Activated CD8-positive, alpha-beta memory T cell treated with anti-CD3 and anti-CD28 coated beads, Interleukin-2, amount 50 U/mL, for 1 hour (primary cell): ENCODE results near the gene FDX1.
"Not testable (repeated sequence)": the region's sequence is repeated elsewhere in the genome, so short reads cannot be mapped to it uniquely, and the experiment has no call there.

ENCODE experiments used
- DNase-seq: peaks from one replicate; pipeline ENCODE4 v3.0.0-alpha.2; 2020; ENCODE audit errors: extremely low read depth

FDX1 gene

DNA sequence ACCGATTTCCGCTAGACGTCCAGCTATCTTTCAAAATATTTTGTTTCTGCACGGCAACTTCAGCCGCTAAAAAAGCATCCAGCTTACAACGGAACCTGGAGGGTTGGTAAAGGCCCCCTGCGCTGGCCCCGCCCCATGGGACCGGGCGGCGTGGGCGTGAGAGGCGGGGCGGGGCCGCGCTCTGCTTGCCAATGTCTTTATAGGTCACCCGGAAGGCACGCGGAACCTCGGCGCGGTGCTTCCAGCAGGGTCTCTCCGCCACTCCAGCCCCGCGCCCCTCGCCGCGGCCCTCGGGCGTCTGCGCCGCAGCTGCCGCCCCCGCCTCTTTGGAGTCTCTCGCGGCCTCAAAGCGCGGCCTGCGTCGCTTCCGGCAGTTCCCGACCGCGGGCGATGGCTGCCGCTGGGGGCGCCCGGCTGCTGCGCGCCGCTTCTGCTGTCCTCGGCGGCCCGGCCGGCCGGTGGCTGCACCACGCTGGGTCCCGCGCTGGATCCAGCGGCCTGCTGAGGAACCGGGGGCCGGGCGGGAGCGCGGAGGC lies at the start of gene FDX1:
Gene FDX1 (plus strand): TSS at position 218 of the 536 bp plus-strand sequence. CDS start 173 bp downstream, at position 391.
- peak; percentile 56 for DNase-seq

- DNase-seq: no peak
Observed at GRCh38 chr11:110380836-110381622, 48.7 kb upstream of the FDX1 start.

DNA sequence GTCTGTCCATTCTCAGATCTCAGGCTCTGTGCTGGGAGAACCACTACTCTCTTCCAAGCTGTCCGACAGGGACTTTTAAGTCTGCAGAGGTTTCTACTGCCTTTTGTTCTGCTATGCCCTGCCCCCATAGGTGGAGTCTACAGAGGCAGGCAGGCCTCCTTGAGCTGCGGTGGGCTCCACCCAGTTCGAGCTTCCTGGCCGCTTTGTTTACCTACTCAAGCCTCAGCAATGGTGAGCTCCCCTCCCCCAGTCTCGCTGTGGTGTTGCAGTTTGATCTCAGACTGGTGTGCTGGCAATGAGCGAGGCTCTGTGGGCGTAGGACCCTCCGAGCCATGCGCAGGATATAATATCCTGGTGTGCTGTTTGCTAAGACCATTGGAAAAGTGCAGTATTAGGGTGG lies 41.5 kb upstream of the FDX1 start:
- DNase-seq: not testable (repeated sequence)

- no peak for DNase-seq
Observed at GRCh38 chr11:110389965-110390364, 39.8 kb upstream of the FDX1 start.

DNA sequence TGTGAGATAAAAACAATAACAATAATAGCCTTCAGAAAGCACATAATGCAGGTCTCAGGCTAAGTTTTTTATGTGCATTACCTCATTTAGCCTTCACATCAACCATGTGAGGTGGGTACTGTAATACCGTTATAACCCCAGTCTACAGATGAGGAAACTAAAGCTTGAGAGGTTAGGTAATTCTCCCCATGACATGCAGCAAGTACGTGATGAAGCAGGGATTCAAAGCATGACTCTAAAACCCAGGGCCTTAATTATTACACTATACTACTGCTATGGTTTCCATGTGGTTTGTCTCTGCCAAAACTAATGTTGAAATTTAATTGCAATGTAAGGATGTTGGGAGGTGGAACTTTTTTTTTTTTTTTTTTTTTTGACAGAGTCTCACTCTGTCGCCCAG lies 37.7 kb upstream of the FDX1 start:
- no peak for DNase-seq

DNA sequence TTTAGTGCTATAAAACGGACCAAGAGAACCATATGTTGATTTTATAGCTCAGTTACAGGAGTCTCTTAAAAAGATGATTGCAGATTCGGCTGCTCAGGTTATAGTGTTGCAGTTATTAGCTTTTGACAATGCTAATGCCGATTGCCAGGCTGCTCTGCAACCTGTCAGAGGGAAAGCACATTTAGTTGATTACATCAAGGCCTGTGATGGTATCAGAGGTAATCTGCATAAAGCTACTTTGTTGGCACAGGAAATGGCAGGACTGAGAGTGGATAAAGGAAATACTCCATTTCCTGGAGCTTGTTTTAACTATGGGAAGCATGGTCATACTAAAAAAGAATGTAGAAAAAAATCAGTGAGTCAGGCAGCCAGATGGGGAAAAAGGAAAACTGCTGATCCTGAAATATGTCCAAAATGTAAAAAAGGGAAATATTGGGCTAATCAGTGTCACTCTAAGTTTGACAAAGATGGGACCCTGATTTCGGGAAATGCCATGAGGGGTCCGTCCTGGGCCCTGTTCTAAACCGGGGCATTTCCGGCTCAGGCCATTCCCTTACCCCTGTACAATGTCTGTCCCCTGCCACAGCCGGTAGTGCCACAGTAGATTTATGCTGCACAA lies 32.0 kb upstream of the FDX1 start:
- not testable (repeated sequence) for DNase-seq

- not testable (repeated sequence) for DNase-seq
Observed at GRCh38 chr11:110403585-110403984, 26.2 kb upstream of the FDX1 start.

GRCh38 chr11:110405636-110406035 lies 24.1 kb upstream of the FDX1 start:
- DNase-seq: not testable (repeated sequence)

DNA sequence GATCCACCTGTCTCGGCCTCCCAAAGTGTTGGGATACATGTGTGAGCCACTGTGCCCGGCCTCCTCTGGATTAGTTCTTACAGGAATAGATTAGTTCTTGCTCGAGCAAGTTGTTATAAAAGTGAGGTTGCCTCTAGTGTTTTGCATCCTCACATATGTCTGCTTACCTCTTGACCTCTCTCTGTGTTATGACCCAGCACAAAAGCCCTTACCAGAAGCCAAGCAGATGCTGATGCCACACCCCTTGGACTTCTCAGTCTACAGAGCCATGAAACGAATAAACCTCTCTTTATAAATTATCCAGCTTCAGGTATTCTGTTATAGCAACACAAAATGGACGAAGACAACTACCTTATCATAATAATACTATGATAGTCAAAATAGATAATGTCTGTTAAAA lies 22.4 kb upstream of the FDX1 start:
- no peak for DNase-seq

GRCh38 chr11:110409174-110409573 lies 20.6 kb upstream of the FDX1 start:
- no peak for DNase-seq

GRCh38 chr11:110410651-110411050 lies 19.1 kb upstream of the FDX1 start:
- no peak for DNase-seq

DNA sequence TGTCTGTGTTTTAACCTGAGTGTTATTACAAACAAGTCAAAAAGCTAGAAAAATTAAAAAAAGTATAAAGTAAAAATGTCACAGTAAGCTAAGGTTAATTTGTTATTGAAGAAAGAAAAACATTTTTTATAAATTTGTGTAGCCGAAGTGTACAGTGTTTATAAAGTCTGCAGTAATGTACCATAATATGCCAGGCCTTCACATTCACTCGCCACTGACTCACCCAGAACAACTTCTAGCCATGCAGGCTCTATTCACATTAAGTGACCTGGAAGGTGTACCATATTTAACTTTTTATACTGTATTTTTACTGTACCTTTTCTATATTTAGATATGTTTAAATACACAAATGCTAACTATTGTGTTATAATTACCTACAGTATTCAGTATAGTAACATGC lies 14.7 kb upstream of the FDX1 start:
- no peak for DNase-seq

- not testable (repeated sequence) for DNase-seq
Observed at GRCh38 chr11:110421658-110422057, 8.1 kb upstream of the FDX1 start.

- DNase-seq: no peak
Observed at GRCh38 chr11:110422306-110422905, 7.3 kb upstream of the FDX1 start.

DNA sequence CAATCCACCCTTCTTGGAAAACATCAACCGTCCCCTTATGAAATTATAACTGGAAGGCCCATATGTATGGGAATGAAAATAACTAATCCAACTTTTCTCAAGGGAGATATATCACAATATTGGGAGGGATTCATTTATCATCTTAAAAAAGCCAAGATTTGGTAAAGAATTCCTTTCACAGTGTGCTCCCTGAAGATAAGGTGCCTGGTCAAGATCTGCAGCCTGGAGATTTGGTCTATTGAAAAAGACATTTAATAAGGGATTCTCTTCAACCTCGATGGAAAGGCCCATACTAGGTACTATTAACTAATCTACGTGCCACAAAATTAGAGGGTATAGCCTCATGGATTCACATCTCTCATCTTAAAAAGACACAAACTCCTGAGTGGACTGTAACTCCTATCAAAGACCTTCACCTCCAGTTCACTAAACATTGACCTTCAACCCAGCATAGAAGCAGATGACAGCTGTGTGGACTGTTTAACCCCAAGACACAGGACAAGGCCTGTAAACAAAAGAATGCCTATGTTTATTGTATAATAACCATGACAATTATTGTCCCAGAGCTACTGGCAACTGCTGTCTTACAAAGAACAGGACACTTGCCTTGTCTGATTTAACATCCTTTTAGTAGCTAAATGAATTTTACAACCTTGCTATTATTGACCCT lies 4.8 kb upstream of the FDX1 start:
- DNase-seq: no peak

DNA sequence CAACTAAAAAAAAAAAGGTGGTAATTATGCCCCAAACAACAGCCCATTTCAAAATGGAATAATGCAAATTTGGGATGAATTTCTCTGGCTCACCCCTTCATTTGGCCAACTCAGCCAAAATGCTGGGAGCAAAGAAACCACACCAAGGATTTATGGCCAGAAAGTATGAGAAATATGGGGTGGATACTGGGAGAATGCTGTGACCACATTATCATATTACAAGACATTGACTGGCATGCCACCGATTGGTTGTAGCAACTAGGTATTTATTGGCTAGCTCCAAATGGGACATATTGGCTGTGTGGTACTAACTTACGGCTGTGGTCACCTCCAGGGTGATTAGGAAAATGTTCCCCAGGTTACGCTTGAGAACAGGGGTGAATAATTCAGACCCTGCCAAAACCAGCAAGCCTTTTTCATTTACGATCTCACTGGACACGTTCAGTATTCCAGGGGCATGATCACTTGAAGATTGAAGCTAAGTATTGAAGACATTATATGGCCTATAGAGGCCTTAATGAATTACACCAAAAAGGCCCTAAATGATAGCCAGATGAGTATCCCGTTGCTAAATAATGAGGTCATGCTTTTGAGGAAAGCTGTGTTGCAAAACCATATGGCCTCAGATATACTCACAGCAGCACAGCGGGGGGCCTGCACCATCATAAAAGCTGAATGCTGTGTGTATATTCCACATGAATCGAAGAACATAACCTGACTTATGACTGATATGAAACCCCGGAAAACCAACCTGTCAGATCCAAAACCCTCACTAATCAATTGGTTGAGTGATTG lies 3.8 kb upstream of the FDX1 start:
- no peak for DNase-seq

DNA sequence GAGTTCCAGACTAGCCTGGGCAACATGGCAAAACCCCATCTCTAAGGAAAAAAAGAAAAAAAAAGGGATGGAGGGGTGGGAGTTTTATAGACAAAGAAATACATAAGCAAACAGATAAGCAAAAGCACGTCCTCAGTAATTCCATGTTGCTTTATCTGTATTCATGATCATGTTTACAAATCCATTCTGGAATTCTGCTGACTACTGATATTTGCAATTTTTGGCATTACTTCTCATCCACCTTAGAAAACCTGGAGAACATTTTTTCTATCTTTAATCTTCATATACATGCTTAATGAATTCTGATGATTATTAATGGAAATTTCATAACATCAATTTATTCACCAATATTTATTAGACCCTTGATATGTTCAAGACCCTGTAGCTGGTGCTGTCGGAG lies 1.7 kb upstream of the FDX1 start:
- no peak for DNase-seq

DNA sequence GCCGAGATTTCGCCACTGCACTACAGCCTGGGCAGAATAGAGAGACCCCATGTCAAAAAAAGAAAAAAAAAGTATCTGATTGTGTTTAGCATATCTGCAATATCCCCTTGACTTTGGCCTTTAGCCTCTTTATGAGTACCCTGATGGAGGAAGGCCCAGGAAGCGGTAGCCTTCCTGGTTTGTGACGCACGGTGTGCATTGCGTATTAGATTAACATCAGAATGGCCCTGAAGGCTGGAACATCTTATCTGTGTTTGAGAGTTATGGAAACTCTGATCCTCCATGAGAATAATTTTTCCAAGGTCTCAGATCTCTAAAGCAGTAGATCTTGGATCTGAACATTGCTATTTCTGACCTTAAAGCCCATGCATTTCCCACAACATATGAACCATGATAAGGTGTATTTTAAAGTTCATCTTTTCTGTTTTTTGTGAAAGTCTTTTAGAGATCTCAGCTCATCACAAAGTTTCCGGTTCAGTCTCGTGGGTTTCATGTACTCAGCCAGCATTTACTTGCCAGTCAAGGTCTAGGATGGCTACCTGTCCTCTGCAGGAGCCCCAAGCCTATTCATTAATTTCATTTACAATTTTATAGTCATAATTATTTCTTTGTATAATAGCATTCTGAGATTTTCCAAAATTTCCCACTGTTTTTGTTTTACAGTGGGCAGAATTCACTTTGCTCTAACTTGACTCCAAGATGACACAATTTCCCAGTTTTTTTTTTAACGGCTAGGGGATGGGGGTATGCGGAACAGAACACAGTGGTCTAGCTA lies 605 bp upstream of the FDX1 start:
- no peak for DNase-seq

DNA sequence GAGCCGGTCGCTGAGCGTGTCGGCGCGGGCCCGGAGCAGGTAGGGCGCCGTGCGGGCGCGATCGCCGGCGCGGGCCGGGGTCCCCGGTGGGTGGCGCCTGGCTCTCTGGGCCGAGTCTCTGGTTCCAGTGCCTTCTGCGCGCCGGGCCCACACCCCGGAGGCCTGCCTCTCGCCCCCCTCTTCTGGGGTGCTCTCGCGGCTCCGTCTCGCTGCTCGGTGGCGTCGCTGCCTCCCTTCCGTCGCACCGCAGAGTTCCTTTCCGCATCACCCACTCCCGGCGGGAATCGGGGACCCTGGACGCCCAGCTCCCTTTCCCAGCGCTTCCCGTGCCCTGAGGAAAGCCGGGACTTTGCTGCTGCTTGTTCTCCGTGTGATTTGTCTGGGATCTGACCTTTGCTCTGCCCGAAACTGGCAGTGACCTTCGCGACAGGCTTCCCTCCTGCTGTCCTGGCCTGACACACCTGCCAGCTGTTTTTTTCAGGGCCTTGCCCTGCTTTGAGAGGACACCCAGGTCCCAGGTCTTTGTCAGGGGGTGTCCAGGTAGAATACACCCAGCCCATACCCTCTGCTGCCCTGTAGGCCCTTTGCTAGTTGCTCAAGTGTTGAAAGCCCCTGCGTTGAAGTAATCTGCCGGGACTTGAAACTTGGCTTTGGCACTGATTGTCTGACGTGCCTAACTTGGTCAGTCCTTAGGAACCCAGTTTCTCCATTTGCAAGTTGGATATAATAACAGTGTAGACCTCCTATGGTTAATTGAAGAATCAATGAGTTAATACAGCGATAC lies 711 bp downstream of the FDX1 start:
- no peak for DNase-seq
